ENCODE data around the gene FADS1.

Gene FADS1

DNA sequence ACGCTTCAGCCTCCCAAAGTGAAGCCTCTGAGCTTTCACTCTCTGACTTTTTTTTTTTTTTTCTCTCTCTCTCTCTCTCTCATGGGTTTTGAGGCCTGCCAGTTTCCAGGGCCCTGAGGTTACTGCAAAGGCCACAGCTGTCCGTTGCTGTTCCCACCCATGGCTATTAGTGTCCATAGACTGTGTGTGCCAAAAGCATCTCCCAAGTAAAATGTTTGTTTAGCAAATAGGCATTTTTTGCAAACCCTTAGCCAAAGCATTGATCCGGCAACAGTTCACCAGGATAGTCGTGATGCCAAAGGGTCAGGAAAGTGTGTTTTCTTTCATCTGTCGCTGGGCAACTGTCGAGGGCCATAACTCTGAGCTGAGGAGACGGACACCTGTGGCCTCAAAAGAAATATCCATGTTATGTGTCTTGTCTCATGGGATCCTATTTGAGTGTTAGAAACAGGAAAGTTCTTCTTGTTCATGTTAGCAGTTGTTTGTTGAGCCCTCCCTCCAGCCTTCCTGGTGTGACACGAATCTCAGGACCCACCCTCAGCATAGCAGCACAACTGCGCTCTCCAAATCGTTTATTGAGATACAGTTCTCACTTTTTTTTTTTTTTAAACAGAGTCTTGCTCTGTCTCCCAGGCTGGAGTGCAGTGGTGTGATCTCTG lies 29.7 kb upstream of the FADS1 start:
- DNase-seq (ENCODE audit: low spot score): no peak

DNA sequence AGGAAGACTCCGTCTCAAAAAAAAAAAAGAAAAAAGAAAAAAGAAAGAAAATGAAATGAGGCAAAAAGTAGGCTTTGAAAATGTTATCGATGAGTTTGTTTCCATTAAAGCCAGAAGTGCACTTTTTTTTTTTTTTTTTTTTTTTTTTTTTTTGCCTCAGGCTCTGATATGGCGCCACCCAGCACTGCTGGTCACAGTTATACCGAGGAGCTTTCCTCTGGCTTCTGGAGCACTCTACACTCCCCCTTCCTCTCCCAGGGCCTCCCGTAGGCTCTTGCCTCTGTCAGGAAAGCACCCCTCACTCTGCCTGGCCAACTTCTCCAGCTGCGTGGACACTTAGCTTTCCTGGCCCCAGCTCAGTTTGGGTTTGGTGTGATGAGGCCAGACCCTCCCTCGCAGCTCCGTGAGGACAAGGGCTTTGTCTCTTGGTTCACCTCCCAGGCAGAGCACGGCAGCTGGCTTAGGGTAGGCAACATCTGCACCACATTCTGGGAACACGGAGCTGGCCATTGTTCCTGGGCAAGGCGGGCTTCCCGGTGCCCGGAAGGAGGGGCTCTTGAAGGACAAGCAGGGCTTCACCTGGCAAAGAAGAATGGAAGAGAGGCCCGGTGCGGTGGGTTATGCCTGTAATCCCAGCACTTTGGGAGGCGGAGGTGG lies 28.2 kb upstream of the FADS1 start:
- peak; percentile 15 for DNase-seq (ENCODE audit: low spot score)

DNA sequence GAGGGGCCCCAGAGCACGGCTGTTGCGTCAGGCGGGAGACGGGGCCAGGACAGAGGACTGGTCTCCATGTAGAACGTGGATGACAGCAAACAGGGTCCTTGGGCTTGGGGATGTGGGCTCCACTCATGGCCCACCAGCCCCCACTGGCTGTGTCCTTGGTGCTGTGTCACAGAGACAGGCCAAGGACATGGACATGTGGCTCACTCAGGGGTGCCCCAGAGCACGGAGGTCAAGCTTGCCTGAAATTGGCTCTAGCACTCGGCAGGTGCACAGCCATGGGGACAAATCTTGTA lies 25.7 kb upstream of the FADS1 start:
- no peak for DNase-seq (ENCODE audit: low spot score)

DNA sequence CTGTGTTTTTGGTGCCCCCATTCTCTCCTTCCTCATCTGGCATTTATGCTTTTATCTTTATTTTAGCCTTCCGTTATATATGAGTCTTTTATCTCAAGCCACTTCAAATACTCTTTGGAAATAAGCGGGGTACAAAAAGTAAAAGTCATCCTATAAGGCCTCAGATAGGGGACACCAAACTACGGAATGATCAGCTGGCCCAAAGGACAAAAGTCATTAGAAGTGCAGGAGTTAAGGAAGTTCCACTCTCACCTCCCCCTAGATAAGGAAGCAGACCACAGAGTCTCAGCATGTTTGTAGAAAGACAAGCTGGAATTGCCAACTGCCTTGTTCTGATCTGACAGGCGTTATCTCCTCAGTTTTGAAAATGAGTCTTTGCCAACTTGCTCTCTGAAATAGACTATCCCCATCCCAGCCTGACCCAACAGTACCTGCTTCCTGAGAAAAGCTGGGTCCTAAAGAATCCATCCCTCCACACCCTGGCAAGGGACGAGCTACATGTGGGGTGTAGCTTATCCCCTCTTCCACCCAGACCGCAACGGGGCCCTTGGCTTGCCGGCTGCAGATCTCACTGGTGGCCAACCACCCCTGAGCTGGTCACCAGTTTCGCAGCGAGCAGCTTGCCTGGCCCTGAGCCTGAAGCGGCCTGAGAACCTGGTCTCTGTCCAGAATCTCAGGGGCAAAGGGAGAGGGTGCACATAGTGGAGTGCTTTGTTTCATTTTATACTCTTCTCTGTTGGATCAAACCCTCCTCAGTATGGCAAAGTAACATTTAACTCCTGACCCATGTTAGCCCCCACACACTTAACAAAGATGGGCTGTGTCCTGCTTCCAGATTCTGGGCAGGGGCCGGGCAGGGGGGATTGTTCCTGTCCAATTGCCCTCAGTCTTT lies 25.1 kb upstream of the FADS1 start:
- no peak for DNase-seq (ENCODE audit: low spot score)

DNA sequence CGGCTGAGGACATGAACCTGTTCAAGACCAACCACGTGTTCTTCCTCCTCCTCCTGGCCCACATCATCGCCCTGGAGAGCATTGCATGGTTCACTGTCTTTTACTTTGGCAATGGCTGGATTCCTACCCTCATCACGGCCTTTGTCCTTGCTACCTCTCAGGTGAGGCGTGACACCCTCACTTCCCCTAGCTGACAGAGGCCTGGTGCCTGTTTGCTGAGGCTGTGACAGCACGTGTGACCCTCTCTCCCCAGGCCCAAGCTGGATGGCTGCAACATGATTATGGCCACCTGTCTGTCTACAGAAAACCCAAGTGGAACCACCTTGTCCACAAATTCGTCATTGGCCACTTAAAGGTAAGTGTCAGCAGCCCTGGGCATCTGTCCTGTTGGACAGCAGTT lies 23.6 kb upstream of the FADS1 start:
- DNase-seq (ENCODE audit: low spot score): no peak

DNA sequence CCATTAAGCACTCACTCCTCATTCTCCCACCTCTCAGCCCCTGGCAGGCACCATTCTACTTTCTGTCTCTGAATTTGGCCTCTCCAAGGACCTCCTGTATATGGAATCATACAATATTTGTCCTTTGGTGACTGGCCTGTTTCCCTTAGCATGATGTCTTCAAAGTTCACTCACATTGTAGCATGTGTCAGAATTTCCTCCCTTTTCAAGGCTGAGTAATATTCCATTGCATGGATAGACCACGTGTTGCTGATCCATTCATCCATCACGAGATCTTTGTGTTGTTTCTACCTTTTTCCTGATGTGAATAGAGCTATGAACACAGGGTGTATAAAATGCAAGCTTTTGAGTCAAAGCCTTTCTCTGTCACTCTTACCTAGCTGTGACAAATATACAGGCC lies 22.9 kb upstream of the FADS1 start:
- no peak for DNase-seq (ENCODE audit: low spot score)

DNA sequence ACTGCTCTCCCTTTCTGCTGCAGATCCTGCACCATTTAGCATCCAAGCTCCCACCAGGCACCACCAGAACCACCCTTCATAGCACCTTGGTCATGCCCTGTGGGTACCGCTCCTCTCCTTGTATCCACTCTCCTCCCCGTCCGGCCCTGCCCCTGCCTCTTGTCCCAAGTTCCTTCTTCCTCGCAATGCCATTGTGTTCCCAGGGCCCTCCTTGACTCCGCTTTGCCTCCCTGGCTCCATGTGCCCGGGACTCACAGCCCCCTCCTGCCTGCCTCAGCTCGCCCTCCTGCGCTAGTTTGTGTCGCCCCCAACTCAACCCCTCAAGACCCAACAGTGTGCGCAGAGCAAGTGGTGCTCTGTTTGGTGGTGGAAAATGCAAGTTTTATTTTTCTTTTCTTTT lies 22.1 kb upstream of the FADS1 start:
- DNase-seq (ENCODE audit: low spot score): no peak

DNA sequence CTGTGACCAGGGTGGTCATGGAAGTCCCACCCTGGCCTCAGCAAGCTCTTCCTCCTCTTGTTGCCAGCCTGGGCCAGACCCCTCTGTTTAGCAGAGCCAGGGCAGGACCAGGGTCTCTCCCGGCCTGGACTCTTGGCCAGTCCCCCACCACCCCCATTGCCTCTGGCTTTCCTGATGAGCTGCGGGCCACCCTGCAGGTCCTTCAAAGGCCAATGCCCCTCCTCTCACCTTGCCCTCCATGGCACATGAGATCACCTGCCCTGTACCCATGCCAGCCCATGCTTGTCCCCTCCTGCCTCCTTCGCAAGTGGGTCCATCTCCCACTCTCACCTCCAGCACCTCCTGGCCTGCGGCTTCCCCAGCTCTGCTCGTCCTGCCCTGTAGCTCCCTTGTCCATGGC lies 21.7 kb upstream of the FADS1 start:
- DNase-seq (ENCODE audit: low spot score): no peak

DNA sequence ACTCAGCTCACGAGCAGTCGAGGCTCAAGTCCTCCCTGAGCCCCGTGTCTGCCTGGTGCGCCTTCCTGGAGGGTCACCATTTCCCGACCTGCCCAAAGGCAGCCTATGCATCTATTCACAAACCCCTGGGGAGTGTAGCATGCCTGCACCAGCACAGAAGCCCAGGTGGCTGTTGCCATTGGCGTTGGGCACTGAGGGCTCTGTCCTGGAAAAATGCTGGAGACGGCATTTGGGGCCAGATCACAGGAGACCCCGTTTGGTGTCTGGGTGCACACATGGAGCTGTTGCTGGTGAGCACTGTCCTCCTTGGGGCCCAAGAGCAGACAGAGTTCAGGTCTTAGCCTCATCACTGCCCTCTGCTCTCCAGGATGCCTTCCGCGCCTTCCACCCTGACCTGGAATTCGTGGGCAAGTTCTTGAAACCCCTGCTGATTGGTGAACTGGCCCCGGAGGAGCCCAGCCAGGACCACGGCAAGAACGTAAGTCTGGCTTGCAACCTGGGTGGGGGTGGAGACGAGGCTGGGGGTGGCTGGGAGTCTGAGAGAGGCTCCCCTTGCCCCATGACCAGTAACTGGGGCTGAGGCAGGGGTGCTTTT lies 20.7 kb upstream of the FADS1 start:
- DNase-seq (ENCODE audit: low spot score): no peak

DNA sequence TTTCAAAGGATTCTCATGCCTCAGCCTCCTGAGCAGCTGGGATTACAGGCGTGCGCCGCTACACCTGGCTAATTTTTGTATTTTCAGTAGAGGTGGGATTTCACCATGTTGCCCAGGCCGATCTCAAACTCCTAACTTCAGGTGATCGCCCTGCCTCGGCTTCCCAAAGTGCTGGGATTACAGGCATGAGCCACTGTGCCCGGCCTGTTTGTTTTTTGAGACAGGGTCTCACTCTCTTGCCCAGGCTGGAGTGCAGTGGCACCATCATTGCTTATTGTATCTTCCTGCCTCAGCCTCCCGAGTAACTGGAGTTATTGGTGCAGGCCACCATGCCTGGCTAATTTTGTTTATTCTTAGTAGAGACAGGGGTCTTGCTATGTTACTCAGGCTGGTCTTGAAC lies 19.4 kb upstream of the FADS1 start:
- no peak for DNase-seq (ENCODE audit: low spot score)

DNA sequence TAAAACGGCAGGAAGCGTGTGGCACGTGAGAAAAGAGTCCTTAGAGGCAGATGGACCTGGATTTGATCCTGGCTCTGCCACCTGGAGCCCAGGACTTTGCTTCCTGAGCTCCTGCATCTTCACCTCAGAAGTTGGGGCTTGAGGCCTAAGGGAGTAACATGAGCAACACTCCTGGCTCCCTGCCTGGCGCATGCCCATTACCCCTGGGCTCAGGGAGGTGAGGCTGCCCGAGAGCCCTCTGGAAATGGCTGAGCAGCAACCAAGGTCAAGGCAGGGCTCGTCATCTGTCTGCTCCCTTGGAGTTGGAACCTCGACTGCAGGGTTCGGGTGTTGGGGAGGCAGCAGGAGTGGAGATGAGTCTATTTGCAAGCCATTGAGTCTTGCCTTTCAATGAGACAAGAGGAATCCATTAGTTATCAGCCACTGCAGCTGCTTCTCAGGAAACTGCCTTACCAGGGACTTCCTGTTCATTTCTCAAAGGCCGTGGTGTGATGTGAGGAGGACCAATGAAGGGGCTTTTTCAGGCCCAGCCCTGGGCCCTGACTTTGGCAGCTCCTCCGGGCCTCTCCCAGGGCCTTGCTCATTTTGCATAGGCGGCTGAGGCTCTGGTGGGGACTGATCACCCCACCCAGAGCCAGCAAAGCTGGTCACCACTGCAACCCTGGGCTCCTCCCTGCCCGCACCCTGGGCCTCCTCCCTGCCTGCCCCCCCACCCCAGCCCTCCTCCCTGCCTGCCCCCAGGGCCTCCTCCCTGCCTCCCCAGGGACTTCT lies 17.7 kb upstream of the FADS1 start:
- peak; percentile 67 for DNase-seq (ENCODE audit: low spot score)

DNA sequence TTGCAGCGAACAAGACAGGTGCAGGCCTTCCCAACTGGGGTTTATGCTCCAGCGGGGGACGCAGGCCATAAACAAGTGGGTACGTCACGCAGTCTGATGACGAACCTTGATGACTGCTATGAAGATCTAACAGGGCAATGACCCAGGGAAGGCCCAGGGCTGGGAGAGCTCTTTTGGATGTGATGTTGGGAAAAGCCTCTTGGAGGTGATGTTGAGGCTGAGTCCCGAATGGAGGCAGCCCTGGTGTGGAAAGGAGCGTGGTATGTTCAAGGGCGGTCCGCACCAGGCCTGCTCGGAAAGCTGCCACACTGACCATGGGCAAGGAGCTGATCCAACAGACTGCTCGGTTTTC lies 17.1 kb upstream of the FADS1 start:
- no peak for DNase-seq (ENCODE audit: low spot score)

DNA sequence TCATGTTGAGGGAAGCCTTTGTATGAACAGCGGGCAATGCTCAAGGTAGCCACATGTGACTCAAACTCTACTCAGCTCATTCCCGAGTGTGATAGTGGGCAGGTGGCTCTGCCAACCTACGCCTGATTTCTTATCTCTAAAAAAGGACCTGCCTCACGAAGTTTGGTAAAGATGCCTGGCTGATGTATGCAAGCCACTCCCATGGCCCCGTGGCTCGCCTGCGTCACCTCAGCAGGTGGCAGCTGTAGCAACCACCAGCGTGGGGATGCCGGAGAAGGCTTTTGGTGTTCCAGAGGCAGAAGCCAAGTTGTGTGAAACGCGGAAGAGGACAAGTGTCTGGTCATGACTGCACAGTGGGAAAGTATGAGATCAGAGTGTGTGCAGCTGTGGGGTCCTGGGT lies 16.7 kb upstream of the FADS1 start:
- DNase-seq (ENCODE audit: low spot score): no peak

DNA sequence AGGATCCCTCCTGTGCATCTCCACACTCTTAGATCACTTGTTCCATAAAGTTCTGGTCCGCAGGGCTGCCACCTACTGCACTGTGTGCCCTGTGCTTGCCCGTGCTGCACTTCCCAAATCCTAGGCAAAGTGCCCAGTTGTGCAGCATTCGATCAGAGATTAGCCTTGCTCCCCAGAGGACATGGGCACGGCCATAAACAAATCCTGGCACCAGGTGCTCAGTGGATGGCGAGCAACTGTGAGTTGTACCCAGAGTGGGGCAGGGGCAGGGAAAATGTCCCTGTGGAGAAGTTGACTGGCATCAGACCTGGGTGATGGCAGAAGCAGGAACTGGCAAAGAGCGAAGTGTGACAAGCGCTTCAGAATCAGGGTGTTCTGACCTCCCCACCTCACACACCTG lies 16.0 kb upstream of the FADS1 start:
- peak; percentile 64 for DNase-seq (ENCODE audit: low spot score)

DNA sequence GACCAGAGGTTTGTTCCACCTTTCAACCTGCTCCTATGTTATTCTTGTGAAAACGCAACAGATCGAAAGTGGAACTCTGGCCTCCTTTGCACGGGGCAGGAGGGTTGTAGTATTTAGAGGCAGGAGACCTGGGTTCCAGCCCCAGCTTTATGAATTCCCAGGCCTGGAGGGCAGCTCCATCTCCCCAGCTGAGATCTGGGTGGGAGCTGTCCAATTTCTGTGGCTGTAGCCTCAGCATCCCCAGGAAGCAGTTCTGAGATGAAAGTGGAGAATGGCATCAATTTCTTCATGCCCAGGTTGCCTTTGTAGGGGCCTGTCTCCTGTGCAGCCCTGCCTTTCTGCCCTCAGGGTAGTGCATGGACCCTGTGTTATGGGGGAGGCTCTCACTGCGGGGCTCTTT lies 15.4 kb upstream of the FADS1 start:
- DNase-seq (ENCODE audit: low spot score): no peak

DNA sequence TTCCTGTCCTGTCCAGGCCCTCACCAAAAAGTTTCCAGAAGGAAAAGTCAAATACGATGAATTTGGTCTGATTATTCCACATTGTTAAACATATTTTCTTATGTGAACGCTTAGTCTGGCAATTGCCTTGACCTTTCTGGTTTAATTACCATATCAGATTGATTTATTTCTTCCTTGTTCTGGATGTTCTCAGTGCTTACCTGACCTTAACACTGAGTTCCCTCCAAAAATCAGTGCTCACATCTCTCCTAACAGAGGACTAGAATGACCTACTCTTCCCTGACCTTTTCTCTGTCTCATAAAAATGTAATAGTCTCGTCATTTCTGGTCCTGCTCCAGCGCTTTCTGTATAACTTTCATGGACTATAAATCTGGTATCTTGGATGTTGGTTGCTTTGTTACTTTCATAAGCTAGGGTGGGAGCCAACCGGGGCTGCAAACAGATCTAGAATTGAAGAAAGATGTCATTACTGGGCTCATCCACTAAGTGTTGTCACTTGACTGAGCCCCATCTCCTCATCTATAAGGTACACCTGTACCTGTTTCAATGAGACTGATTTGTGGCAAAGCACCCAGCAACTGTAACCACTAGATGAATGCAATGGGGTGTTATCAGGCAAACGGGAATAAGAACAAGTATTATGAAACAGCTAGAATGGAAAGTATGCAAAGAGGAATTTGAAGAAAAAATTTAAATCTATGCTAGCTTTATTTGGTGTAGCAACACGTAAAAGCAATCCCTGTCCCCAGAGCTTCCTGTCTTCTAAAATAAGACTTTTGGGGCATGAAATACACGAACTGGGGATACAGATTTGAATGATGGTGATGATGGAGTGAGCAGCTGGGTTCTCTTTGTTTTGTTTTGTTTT lies 13.7 kb upstream of the FADS1 start:
- no peak for DNase-seq (ENCODE audit: low spot score)

DNA sequence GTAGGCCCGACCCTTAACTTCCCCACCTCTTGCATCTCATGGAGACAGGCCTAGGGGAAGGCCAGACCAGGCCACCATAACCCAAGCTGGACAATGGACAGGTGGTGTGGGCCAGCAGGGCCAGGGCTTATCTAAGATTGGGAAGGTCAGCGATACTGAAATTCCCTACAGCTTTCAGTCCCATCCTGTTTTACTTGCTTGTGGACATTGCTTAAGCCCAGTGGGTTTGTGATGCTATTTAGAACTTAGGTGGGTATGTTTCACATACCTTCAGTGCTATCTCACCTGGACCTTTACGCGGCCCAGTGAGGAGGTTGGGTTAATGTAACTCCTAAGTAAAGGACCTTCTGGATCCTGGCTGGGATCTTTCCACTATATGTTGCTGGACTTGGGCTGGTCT lies 13.0 kb upstream of the FADS1 start:
- no peak for DNase-seq (ENCODE audit: low spot score)

DNA sequence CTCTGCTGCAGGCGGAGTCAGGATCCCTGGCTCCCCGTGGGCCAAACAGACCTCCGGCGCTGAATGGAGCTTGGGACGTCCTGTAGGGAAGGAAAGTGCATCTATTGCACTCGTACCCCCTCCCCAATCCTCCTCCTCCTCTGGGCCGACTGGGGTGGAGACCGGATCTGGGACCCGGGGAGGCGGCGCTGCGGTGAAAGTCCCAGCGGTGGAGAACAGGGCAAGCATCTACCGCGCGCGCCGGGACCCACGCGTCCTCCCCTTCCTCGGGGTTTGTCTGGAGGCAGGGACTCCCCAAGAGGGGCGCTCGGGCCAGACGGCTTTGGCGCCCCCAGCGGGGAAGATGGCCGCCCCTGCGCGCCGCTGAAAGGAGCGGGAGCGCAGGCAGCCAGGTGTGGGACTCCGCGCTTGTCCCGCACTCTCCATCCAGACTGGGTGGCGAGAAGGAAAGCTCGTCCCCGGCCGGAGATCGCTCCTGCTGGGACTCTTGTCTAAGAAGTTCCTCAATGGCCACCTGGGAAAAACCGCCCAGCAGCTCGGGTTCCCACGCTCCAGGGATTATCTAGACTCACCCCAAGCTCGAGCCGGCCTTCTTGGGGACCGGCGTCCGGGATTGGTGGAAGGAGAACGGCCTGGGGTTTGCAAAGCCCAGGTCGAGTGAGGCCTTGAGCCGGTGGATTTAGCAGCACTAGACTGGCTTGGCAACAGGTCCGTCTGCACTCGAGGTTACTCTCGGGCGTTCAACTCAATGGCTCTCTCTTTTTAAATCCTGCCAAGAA lies 12.0 kb upstream of the FADS1 start:
- DNase-seq (ENCODE audit: low spot score): peak; percentile 74

DNA sequence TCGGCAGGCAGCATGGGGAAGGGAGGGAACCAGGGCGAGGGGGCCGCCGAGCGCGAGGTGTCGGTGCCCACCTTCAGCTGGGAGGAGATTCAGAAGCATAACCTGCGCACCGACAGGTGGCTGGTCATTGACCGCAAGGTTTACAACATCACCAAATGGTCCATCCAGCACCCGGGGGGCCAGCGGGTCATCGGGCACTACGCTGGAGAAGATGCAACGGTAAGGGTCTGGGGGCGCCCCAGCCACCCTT lies 11.5 kb upstream of the FADS1 start:
- no peak for DNase-seq (ENCODE audit: low spot score)

DNA sequence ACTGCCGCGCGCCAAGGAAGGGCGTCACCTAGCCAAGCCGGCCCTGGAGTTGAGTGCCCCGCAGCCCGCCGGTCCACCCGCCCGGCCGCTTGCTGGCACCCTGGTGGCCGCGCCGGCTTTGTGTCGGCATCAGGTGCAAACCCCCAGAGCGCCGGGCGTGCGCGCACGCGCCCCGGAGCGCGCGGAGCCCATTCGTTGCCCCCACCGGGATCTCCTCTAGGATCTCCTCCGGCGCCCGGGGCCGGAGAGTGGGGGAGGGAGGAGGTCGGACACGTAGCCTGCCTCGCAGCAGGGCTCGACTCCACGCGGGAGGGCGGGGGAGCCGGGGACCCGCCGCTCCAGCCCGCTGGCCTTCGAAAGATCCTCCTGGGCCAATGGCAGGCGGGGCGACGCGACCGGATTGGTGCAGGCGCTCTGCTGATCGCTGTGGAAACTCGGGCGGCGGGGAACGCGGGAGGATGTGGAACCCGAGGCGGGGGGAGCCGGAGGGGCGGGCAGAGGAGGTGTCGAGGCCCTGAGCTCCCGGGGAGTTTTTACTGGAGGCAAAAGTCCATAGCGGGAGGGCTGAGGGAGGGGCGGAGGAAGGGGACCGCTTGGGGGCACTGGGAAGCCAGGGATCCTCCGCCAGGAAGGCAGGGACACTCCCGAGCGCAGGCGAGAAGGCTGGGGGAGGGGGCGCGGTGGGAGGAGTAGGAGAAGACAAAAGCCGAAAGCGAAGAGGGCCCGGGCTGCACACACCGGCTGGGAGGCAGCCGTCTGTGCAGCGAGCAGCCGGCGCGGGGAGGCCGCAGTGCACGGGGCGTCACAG lies 11.0 kb upstream of the FADS1 start, which contains the start of gene FADS2:
Gene FADS2 (plus strand): TSS at position 730 of the 808 bp plus-strand sequence. CDS start 91 bp downstream, outside the sequence.
- peak; percentile 91 for DNase-seq (ENCODE audit: low spot score)
